H1 (cell line): ENCODE results near the gene SLIT3. TPM values are rescaled to one million over a fixed set of nuclear protein-coding genes. Genes with fewer than 3 reads are reported as not detected.

ENCODE experiments used
- CHD7 ChIP-seq: fragments of 300-600 bp; sonication (generic); IDR thresholded peaks from 2 replicates; pipeline ENCODE4 v1.7.1; 2012; ENCODE audit warnings: low read length, moderate library complexity, mild to moderate bottlenecking, inconsistent platforms; ENCODE audit not compliant: insufficient replicate concordance
- polyA plus RNA-seq, 7 experiments: library from polyadenylated mRNA; depleted of rRNA in 3 of 7; stranded (reverse) in 5 of 7; unstranded in 2 of 7; fragments of >200 nt in 5 of 7; fragments of 200-250 nt in 2 of 7; gene quantifications; 1 replicate in 5 of 7; 2 replicates in 1 of 7; 4 replicates in 1 of 7; pipeline versions ENCODE4 v1.2.1 to v1.2.3, GENCODE V29; 2011 to 2013; ENCODE audit warnings: missing spikeins in 2 of 7, mixed read lengths in 2 of 7
- total RNA-seq: library from RNA; stranded (reverse); fragmentation: NEBNext Ultra II Directional; extraction: Animal tissue kit (Norgen Biotek cat#: 25700); gene quantifications from 2 replicates; pipeline ENCODE4 v1.2.1, GENCODE V29; 2021

Gene SLIT3
- total and polyA plus RNA-seq, 2 of the 8 experiments (the other 6 are each of a cell fraction or from before 2014, with no cell fraction given): 1.1 to 1.2 TPM

GRCh38 chr5:168967882-168968620 lies 332.9 kb downstream of the SLIT3 start (continued):
- no peak for TF ChIP-seq CHD7
